Activated T-cell treated with anti-CD3 and anti-CD28 coated beads, Interleukin-2, amount 50 U/mL, for 4 hours (primary cell): ENCODE data around the gene ERG. TPM values are rescaled to one million over a fixed set of nuclear protein-coding genes. Genes with fewer than 3 reads are reported as not detected.

ENCODE experiments used
- ATAC-seq, 2 donors: fragments of 200-7000 bp; cut with Tn5 transposase; one replicate each; pipeline ENCODE4 v1.10.0; 2021
- DNase-seq: peaks from one replicate; pipeline ENCODE4 v3.0.0-alpha.2; 2020
- H3K27me3 Mint-ChIP-seq: one replicate; pipeline ENCODE4 v1.8.0; 2021; ENCODE audit warnings: low read depth, mixed read lengths
- H3K36me3 Mint-ChIP-seq: one replicate; pipeline ENCODE4 v1.8.0; 2022; ENCODE audit warnings: mixed read lengths; ENCODE audit not compliant: insufficient read depth
- H3K4me1 Mint-ChIP-seq: one replicate; pipeline ENCODE4 v1.8.0; 2021; ENCODE audit warnings: low read depth, mixed read lengths
- H3K4me3 Mint-ChIP-seq: one replicate; pipeline ENCODE4 v1.8.0; 2021; ENCODE audit warnings: mild to moderate bottlenecking, moderate library complexity, mixed read lengths
- H3K9me3 Mint-ChIP-seq: one replicate; pipeline ENCODE4 v1.8.0; 2021; ENCODE audit warnings: mixed read lengths
- total RNA-seq, 3 donors: library from RNA; stranded (reverse); gene quantifications; one replicate each; pipeline ENCODE4 v1.2.1, GENCODE V29; 2021

ERG gene
- total RNA-seq = under 1 TPM in 1 of 3 donors, not detected in 2; 0.18 TPM

DNA sequence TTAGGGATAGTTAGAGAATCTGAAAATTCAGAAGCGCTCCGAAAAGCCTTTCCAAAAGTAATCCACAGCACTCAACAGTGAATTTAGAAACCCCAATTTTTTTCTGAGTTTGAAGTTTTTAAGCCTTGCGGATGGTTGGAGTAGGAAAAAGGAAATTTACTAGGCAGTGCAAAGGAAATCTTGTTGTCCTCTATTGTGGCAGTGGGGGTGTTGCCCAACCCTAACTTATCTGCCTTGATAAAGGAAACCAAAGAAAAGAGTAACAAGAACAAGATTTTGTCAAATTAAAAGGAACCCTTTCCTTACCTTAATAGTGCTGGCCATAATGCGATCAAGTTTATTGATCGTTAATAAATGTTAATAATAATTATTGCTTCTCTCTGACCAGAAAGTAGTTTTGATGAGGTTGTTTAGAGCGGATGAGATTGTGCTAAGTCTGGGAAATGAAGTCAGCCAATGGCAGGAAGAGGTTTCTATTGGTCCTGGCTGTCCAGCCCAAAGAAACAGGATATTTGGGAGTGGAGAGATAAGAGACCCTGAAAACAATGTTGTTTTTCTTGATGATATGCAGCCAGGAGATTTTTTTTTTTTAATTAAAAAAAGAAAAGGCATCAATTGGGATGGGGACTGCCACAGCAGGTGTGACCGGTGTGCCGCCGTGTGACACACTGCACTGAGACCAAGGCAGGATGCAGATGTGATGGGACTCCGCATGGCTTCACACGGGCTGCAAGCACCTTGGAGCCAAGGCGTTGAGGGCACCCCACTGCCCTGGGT lies at the start of gene ERG:
ERG (minus strand) TSS at position 421 of the 777 bp plus-strand sequence; CDS start at position 324, 97 bp downstream.
- no peak for DNase-seq
- ATAC-seq = no peak
- no peaks in the 10 kb centered on the region for H3K4me1 Mint-ChIP-seq
- H3K4me3 Mint-ChIP-seq = no peak within 1 kb of the TSS
- no peaks in the 10 kb centered on the region for H3K9me3 Mint-ChIP-seq
- H3K27me3 Mint-ChIP-seq = peaks cover 49% of the 10 kb centered on the region
- H3K36me3 Mint-ChIP-seq = no peaks in the 10 kb centered on the region

- Mint-ChIP-seq H3K9me3 (no peaks in the 10 kb centered on the region), H3K36me3 (no peaks in the 10 kb centered on the region), H3K4me3 (no peak overlapping the region), H3K4me1 (no peaks in the 10 kb centered on the region), H3K27me3 (no peaks in the 10 kb centered on the region)
- no peak for DNase-seq
- no peak for ATAC-seq
Measured at GRCh38 chr21:38544661-38545060, 46.4 kb upstream of the ERG start.

DNA sequence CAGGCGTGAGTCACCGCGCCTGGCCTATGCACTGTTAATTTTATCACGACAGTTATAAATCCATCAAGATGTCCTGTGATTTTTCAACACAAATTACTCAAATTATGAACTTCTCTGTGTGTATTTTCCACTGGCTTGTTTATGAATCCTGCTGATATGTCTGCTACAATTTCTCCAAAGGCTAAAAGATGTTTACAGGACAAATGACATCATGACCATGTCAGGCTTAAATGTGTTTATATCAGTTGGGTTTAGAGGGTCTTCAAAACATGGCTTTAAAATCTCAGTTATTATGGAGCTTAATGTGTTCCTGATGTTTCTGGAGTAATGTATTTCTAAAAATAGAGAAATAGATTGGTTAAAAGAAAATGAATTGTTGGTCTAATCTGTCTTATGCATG lies 44.0 kb upstream of the ERG start:
- Mint-ChIP-seq H3K4me1 (no peaks in the 10 kb centered on the region), H3K27me3 (no peaks in the 10 kb centered on the region), H3K4me3 (no peak overlapping the region), H3K9me3 (no peaks in the 10 kb centered on the region), H3K36me3 (no peaks in the 10 kb centered on the region)
- no peak for DNase-seq
- ATAC-seq = no peak

- ATAC-seq (no peak), DNase-seq (no peak)
- no peaks in the 10 kb centered on the region for H3K9me3 Mint-ChIP-seq
- H3K27me3 Mint-ChIP-seq = no peaks in the 10 kb centered on the region
- no peaks in the 10 kb centered on the region for H3K36me3 Mint-ChIP-seq
- no peak overlapping the region for H3K4me3 Mint-ChIP-seq
- H3K4me1 Mint-ChIP-seq = no peaks in the 10 kb centered on the region
Measured at GRCh38 chr21:38538353-38538752, 40.1 kb upstream of the ERG start.

GRCh38 chr21:38534591-38534990 lies 36.3 kb upstream of the ERG start:
- H3K4me3 Mint-ChIP-seq = no peak overlapping the region
- H3K9me3 Mint-ChIP-seq = no peaks in the 10 kb centered on the region

GRCh38 chr21:38533887-38534286 lies 35.6 kb upstream of the ERG start:
- H3K36me3 Mint-ChIP-seq = no peaks in the 10 kb centered on the region
- H3K27me3 Mint-ChIP-seq = peaks cover 2% of the 10 kb centered on the region
- H3K9me3 Mint-ChIP-seq = no peaks in the 10 kb centered on the region
- no peaks in the 10 kb centered on the region for H3K4me1 Mint-ChIP-seq
- ATAC-seq (no peak), DNase-seq (no peak)
- no peak overlapping the region for H3K4me3 Mint-ChIP-seq

More at GRCh38 chr21:38534591-38534990, 36.3 kb upstream of the ERG start:
- no peaks in the 10 kb centered on the region for H3K27me3 Mint-ChIP-seq
- H3K36me3 Mint-ChIP-seq = no peaks in the 10 kb centered on the region
- no peaks in the 10 kb centered on the region for H3K4me1 Mint-ChIP-seq
- ATAC-seq (no peak), DNase-seq (no peak)

DNA sequence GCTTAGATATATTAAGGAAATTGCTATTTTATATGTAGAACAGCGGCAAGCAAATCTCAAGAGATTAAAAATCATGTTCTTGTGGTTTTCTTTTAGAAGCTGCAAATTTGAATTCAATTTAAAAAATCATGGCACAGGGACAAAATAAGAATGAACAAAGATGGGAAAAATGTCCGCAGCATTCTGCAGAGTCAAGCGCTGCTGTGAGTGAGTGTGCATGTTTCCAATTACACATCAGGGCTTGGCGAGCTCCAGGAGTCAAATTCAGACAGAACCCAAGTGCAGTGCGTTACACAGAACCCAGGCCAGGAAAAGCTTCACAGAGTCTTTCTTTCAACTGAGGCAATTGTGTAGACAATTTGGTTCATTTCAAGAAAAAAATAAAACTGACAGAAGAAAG lies 33.3 kb upstream of the ERG start:
- DNase-seq (no peak), ATAC-seq (no peak)
- Mint-ChIP-seq H3K9me3 (no peaks in the 10 kb centered on the region), H3K4me3 (no peak overlapping the region), H3K36me3 (no peaks in the 10 kb centered on the region), H3K4me1 (no peaks in the 10 kb centered on the region), H3K27me3 (peaks cover 2% of the 10 kb centered on the region)

DNA sequence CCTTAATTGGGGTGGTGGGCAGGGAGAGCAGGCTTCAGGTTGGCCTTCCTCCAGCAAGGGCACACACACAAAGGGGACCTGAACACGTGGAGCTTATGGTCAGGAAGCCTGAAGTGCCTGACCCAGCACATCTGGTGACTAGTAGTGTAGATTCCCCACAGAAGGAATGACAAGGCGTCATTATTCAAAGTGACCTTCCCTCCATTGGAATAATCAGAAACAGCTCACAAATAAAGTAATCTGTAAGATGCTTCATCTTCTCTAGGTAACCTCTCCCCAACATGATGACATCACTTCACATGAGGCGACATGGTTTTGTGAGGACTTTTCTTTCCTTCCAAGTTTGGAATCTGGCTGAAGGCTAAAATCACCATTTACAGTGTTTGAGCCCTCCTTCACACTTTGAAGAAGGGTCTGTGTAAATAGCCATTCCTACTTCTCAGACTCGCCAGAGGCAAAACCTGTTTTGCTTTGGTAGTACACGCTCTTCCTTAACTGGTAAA lies 32.8 kb upstream of the ERG start:
- no peak for DNase-seq
- ATAC-seq = no peak
- H3K9me3 Mint-ChIP-seq = no peaks in the 10 kb centered on the region
- H3K27me3 Mint-ChIP-seq = peaks cover 2% of the 10 kb centered on the region
- H3K36me3 Mint-ChIP-seq = no peaks in the 10 kb centered on the region
- no peaks in the 10 kb centered on the region for H3K4me1 Mint-ChIP-seq
- no peak overlapping the region for H3K4me3 Mint-ChIP-seq

DNA sequence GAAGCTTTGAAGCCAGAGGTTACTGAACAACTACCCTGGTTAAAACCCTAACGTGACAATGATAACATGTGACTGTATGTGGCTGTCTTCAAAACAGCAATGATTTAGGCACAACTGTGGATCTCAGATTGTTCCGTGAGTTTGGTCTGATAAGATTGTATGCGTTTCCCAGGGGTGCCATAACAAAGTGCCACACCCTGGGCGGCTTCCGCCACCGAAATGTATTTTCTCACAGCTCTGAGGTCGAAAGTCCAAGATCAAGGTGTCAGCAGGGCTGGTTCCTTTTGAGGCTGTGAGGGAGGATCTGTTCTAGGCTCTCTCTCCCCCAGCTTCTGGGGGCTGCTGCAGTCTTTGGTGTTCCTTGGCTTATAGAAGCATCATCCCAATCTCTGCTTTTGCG lies 29.5 kb upstream of the ERG start:
- Mint-ChIP-seq H3K27me3 (peaks cover 8% of the 10 kb centered on the region), H3K4me1 (no peaks in the 10 kb centered on the region), H3K9me3 (no peaks in the 10 kb centered on the region), H3K36me3 (no peaks in the 10 kb centered on the region), H3K4me3 (no peak overlapping the region)
- DNase-seq (no peak), ATAC-seq (no peak)

- no peaks in the 10 kb centered on the region for H3K9me3 Mint-ChIP-seq
- H3K4me1 Mint-ChIP-seq = no peaks in the 10 kb centered on the region
- DNase-seq (no peak), ATAC-seq (no peak)
- H3K27me3 Mint-ChIP-seq = peaks cover 10% of the 10 kb centered on the region
- no peak overlapping the region for H3K4me3 Mint-ChIP-seq
- no peaks in the 10 kb centered on the region for H3K36me3 Mint-ChIP-seq
Measured at GRCh38 chr21:38525454-38525853, 27.2 kb upstream of the ERG start.

- H3K4me3 Mint-ChIP-seq = no peak overlapping the region
- DNase-seq (no peak), ATAC-seq (no peak)
- no peaks in the 10 kb centered on the region for H3K9me3 Mint-ChIP-seq
- peaks cover 10% of the 10 kb centered on the region for H3K27me3 Mint-ChIP-seq
- H3K36me3 Mint-ChIP-seq = no peaks in the 10 kb centered on the region
- H3K4me1 Mint-ChIP-seq = no peaks in the 10 kb centered on the region
Measured at GRCh38 chr21:38524168-38525153, 26.2 kb upstream of the ERG start.

DNA sequence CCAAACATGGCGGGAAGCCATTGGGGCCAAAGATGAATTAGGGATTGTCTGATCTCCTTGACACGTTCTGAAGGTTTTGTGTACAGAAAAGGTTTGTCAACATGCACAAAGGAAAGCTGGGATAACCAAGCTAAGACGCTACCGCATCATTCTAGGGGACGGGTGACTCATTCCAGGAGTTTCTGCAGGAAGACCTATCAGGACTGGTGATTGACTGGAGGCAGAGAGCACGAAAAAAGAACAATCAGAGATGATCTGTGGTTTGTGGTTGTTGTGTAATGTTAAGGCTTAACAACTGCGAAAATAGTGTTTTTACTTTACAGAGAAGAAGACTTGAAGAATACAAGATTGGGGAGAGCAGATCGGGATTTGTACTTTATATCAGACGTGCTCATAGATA lies 22.2 kb upstream of the ERG start:
- Mint-ChIP-seq H3K27me3 (peaks cover 12% of the 10 kb centered on the region), H3K4me3 (no peak overlapping the region), H3K36me3 (no peaks in the 10 kb centered on the region), H3K4me1 (no peaks in the 10 kb centered on the region), H3K9me3 (no peaks in the 10 kb centered on the region)
- ATAC-seq = no peak
- no peak for DNase-seq

- peaks cover 24% of the 10 kb centered on the region for H3K27me3 Mint-ChIP-seq
- no peaks in the 10 kb centered on the region for H3K9me3 Mint-ChIP-seq
- ATAC-seq (no peak), DNase-seq (no peak)
- H3K36me3 Mint-ChIP-seq = no peaks in the 10 kb centered on the region
- H3K4me1 Mint-ChIP-seq = peaks cover 5% of the 10 kb centered on the region
- H3K4me3 Mint-ChIP-seq = no peak overlapping the region
Measured at GRCh38 chr21:38511662-38512243, 13.5 kb upstream of the ERG start.

DNA sequence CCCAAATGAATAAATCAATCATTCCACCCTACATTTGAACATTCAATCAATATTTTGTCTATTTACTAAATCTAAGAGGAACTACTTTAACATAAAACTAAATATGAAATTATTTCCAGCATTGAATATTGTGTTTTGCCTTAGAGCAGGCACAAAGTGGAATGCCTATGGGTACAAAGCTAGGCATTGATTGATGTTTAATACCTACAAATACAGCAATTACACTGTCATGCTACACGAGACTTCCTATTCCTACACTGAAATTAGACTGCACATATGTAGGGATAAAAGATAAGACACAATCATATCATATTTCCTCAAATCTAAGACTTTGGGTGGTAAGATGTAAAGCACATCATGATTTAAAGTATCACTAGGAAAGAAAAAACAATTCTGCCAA lies 12.9 kb upstream of the ERG start:
- DNase-seq (no peak), ATAC-seq (no peak)
- H3K9me3 Mint-ChIP-seq = no peaks in the 10 kb centered on the region
- H3K4me1 Mint-ChIP-seq = peaks cover 8% of the 10 kb centered on the region
- no peak overlapping the region for H3K4me3 Mint-ChIP-seq
- H3K36me3 Mint-ChIP-seq = no peaks in the 10 kb centered on the region
- H3K27me3 Mint-ChIP-seq = peaks cover 25% of the 10 kb centered on the region
